WTC11 (cell line): ENCODE data around the gene ITPK1. TPM values are rescaled to one million over a fixed set of nuclear protein-coding genes. Genes with fewer than 3 reads are reported as not detected.

Source experiments
- ATAC-seq: fragments of 200-7000 bp; cut with Tn5 transposase; 2 replicates; pipeline ENCODE4 v1.10.0; 2021; ENCODE audit warnings: mild to moderate bottlenecking, moderate library complexity
- CTCF ChIA-PET: fragments of 300-600 bp; sonication (Branson Sonifier 250); formaldehyde crosslinking; loops from one replicate; lab custom pipeline; 2021; ENCODE audit warnings: antibody characterized with exemption; lab: Charles Lee
- POLR2A ChIA-PET: fragments of 350-600 bp; sonication (Branson Sonifier 250); formaldehyde crosslinking; loops from one replicate; lab custom pipeline; 2021; ENCODE audit warnings: antibody characterized with exemption; lab: Charles Lee
- DNase-seq: peaks from one replicate; pipeline ENCODE4 v3.0.0; 2021; ENCODE audit warnings: low spot score
- H3K27ac Mint-ChIP-seq: 2 replicates; pipeline ENCODE4 v1.8.0; 2021; ENCODE audit warnings: mixed read lengths
- H3K27me3 Mint-ChIP-seq: 2 replicates; pipeline ENCODE4 v1.8.0; 2021; ENCODE audit warnings: low read depth, mild to moderate bottlenecking, moderate library complexity, mixed read lengths
- H3K36me3 Mint-ChIP-seq: 2 replicates; pipeline ENCODE4 v1.8.0; 2021; ENCODE audit warnings: mixed read lengths
- H3K4me1 Mint-ChIP-seq: 2 replicates; pipeline ENCODE4 v1.8.0; 2022; ENCODE audit warnings: mixed read lengths
- H3K4me3 Mint-ChIP-seq: 2 replicates; pipeline ENCODE4 v1.8.0; 2021; ENCODE audit warnings: mild to moderate bottlenecking, moderate library complexity, mixed read lengths
- H3K9me3 Mint-ChIP-seq: 2 replicates; pipeline ENCODE4 v1.8.0; 2021; ENCODE audit warnings: mixed read lengths
- CREB1 ChIP-seq: sonication (generic); formaldehyde crosslinking; IDR thresholded peaks from 2 replicates; pipeline ENCODE4 v1.8.0; 2023; ENCODE audit warnings: mild to moderate bottlenecking, missing genetic modification reagents
- E2F5 ChIP-seq: sonication (generic); formaldehyde crosslinking; IDR thresholded peaks from 2 replicates; pipeline ENCODE4 v1.8.1; 2022; ENCODE audit warnings: mild to moderate bottlenecking, moderate library complexity, missing genetic modification reagents
- ETV6 ChIP-seq: sonication (generic); formaldehyde crosslinking; IDR thresholded peaks from 2 replicates; pipeline ENCODE4 v1.8.1; 2022; ENCODE audit warnings: mild to moderate bottlenecking, missing genetic modification reagents
- HMGA2 ChIP-seq: fragments of 250-450 bp; sonication (Bioruptor Pico); IDR thresholded peaks from 2 replicates; pipeline ENCODE4 v1.4.0; 2021; ENCODE audit warnings: mild to moderate bottlenecking, moderate library complexity
- IRF2 ChIP-seq: sonication (generic); formaldehyde crosslinking; IDR thresholded peaks from 2 replicates; pipeline ENCODE4 v1.8.0; 2022; ENCODE audit warnings: low read depth, missing genetic modification reagents, borderline replicate concordance
- KAT7 ChIP-seq: sonication (generic); formaldehyde crosslinking; IDR thresholded peaks from 2 replicates; pipeline ENCODE4 v1.8.1; 2023; ENCODE audit warnings: missing genetic modification reagents, mild to moderate bottlenecking, borderline replicate concordance
- MYBL2 ChIP-seq: sonication (generic); formaldehyde crosslinking; IDR thresholded peaks from 2 replicates; pipeline ENCODE4 v1.8.1; 2023; ENCODE audit warnings: mild to moderate bottlenecking, moderate library complexity, missing genetic modification reagents
- NFYB ChIP-seq: sonication (generic); formaldehyde crosslinking; conservative IDR thresholded peaks from 2 replicates; pipeline ENCODE4 v1.8.0; 2022; ENCODE audit warnings: low read depth, missing genetic modification reagents
- RELA ChIP-seq: sonication (generic); formaldehyde crosslinking; IDR thresholded peaks from 2 replicates; pipeline ENCODE4 v1.8.1; 2022; ENCODE audit warnings: missing genetic modification reagents, mild to moderate bottlenecking, borderline replicate concordance
- TEAD1 ChIP-seq: sonication (generic); formaldehyde crosslinking; IDR thresholded peaks from 2 replicates; pipeline ENCODE4 v1.8.0; 2022; ENCODE audit warnings: mild to moderate bottlenecking, missing genetic modification reagents
- TEAD4 ChIP-seq: sonication (generic); formaldehyde crosslinking; IDR thresholded peaks from 2 replicates; pipeline ENCODE4 v1.8.0; 2022; ENCODE audit warnings: mild to moderate bottlenecking, missing genetic modification reagents
- ZBTB43 ChIP-seq: sonication (generic); formaldehyde crosslinking; IDR thresholded peaks from 2 replicates; pipeline ENCODE4 v1.8.1; 2023; ENCODE audit warnings: mild to moderate bottlenecking, missing genetic modification reagents
- ZNF232 ChIP-seq: sonication (generic); formaldehyde crosslinking; IDR thresholded peaks from 2 replicates; pipeline ENCODE4 v1.8.0; 2022; ENCODE audit warnings: mild to moderate bottlenecking, missing genetic modification reagents
- ZSCAN18 ChIP-seq: fragments of 250-450 bp; sonication (Bioruptor Pico); IDR thresholded peaks from 2 replicates; pipeline ENCODE4 v2.1.2; 2022; ENCODE audit warnings: mild to moderate bottlenecking, moderate library complexity
- total RNA-seq: library from RNA; stranded (reverse); gene quantifications from 3 replicates; pipeline ENCODE4 v1.2.3, GENCODE V29; 2021
- TF ChIP-seq, protein P1 (sequence below): sonication (generic); formaldehyde crosslinking; IDR thresholded peaks from 2 replicates; pipeline ENCODE4 v1.8.0; 2023; ENCODE audit warnings: mild to moderate bottlenecking, missing genetic modification reagents
- TF ChIP-seq, protein P2 (sequence below): sonication (generic); formaldehyde crosslinking; IDR thresholded peaks from 2 replicates; pipeline ENCODE4 v1.8.1; 2023; ENCODE audit warnings: mild to moderate bottlenecking, moderate library complexity, missing genetic modification reagents

ITPK1 gene
- total RNA-seq, 1 experiment from 2014 or later: 144 TPM

GRCh38 chr14:92994942-92995341, 120.8 kb downstream of the ITPK1 start:
- H3K4me3 Mint-ChIP-seq: no peak overlapping the region
- DNase-seq (no peak), ATAC-seq (peak; percentile 38)
- POLR2A ChIA-PET: no interaction called here
- TF ChIP-seq KAT7 (CRISPR knock-in tag) (no peak), ZNF232 (CRISPR knock-in tag) (no peak), NFYB (CRISPR knock-in tag) (no peak), CREB1 (CRISPR knock-in tag) (no peak), E2F5 (no peak), HMGA2 (CRISPR knock-in tag) (no peak), ZSCAN18 (no peak), MYBL2 (CRISPR knock-in tag) (no peak), ZBTB43 (CRISPR knock-in tag) (no peak), RELA (CRISPR knock-in tag) (no peak), IRF2 (CRISPR knock-in tag) (no peak), TEAD1 (no peak), TEAD4 (CRISPR knock-in tag) (no peak)
- TF ChIP-seq, protein P1, sequence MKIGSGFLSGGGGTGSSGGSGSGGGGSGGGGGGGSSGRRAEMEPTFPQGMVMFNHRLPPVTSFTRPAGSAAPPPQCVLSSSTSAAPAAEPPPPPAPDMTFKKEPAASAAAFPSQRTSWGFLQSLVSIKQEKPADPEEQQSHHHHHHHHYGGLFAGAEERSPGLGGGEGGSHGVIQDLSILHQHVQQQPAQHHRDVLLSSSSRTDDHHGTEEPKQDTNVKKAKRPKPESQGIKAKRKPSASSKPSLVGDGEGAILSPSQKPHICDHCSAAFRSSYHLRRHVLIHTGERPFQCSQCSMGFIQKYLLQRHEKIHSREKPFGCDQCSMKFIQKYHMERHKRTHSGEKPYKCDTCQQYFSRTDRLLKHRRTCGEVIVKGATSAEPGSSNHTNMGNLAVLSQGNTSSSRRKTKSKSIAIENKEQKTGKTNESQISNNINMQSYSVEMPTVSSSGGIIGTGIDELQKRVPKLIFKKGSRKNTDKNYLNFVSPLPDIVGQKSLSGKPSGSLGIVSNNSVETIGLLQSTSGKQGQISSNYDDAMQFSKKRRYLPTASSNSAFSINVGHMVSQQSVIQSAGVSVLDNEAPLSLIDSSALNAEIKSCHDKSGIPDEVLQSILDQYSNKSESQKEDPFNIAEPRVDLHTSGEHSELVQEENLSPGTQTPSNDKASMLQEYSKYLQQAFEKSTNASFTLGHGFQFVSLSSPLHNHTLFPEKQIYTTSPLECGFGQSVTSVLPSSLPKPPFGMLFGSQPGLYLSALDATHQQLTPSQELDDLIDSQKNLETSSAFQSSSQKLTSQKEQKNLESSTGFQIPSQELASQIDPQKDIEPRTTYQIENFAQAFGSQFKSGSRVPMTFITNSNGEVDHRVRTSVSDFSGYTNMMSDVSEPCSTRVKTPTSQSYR (CRISPR knock-in tag): no peak
- TF ChIP-seq, protein P2, sequence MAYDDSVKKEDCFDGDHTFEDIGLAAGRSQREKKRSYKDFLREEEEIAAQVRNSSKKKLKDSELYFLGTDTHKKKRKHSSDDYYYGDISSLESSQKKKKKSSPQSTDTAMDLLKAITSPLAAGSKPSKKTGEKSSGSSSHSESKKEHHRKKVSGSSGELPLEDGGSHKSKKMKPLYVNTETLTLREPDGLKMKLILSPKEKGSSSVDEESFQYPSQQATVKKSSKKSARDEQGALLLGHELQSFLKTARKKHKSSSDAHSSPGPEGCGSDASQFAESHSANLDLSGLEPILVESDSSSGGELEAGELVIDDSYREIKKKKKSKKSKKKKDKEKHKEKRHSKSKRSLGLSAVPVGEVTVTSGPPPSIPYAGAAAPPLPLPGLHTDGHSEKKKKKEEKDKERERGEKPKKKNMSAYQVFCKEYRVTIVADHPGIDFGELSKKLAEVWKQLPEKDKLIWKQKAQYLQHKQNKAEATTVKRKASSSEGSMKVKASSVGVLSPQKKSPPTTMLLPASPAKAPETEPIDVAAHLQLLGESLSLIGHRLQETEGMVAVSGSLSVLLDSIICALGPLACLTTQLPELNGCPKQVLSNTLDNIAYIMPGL (CRISPR knock-in tag): no peak
- peaks cover 16% of the 10 kb centered on the region for H3K36me3 Mint-ChIP-seq
- H3K9me3 Mint-ChIP-seq: no peaks in the 10 kb centered on the region
- no peak overlapping the region for H3K27ac Mint-ChIP-seq
- peaks cover 18% of the 10 kb centered on the region for H3K4me1 Mint-ChIP-seq
- CTCF ChIA-PET: interaction anchor here (0.5 to 2.1 kb wide), 4 partner anchors 10 to 118 kb away, joined by 3 to 11 read pairs (median 3); no protein-coding TSS in a partner anchor
- H3K27me3 Mint-ChIP-seq: no peaks in the 10 kb centered on the region

- no peak for TF ChIP-seq ETV6 (CRISPR knock-in tag)
- TF ChIP-seq, all 79 proteins: peak for 0
- Mint-ChIP-seq H3K4me3 (no peak overlapping the region), H3K9me3 (no peaks in the 10 kb centered on the region), H3K27me3 (no peaks in the 10 kb centered on the region), H3K36me3 (peaks cover 16% of the 10 kb centered on the region), H3K27ac (peak overlapping the region; percentile 87; the same call in 1 of the 2 replicates), H3K4me1 (peaks cover 18% of the 10 kb centered on the region)
- CTCF ChIA-PET: interaction anchor here (1.0 to 2.1 kb wide), 2 partner anchors 111 to 119 kb away, joined by 3 to 11 read pairs; no protein-coding TSS in a partner anchor
- ATAC-seq (no peak), DNase-seq (no peak)
- POLR2A ChIA-PET: no interaction called here
Measured at GRCh38 chr14:92994131-92994676, 121.5 kb downstream of the ITPK1 start.
